ENCODE measurements around the gene CRADD. TPM values are rescaled to one million over a fixed set of nuclear protein-coding genes. Genes with fewer than 3 reads are reported as not detected.

Gene CRADD
- total RNA-seq, 2 experiments from 2014 or later = 7.0 to 11.3 TPM

- peaks cover 13% of the 10 kb centered on the region for H3K36me3 Mint-ChIP-seq (ENCODE audit: low read depth)
- POLR2A ChIA-PET = no interaction called here
- ATAC-seq (peak; percentile 91), DNase-seq (peak; percentile 72)
- H3K9me3 Mint-ChIP-seq = peaks cover 6% of the 10 kb centered on the region
- intact Hi-C loops (cut with micrococcal nuclease) = no loop called here
- peak overlapping the region; percentile 63 for H3K27ac Mint-ChIP-seq
- CTCF ChIA-PET = interaction anchor here (0.6 to 3.1 kb wide), 3 partner anchors 34 to 329 kb away, joined by 3 to 22 read pairs (median 3); no protein-coding TSS in a partner anchor
- no peak for TF ChIP-seq CTCF (IDR thresholded peaks at IDR 0.05)
- H3K27me3 Mint-ChIP-seq = no peaks in the 10 kb centered on the region
- peaks cover 38% of the 10 kb centered on the region for H3K4me1 Mint-ChIP-seq (ENCODE audit: low read depth)
- peak overlapping the region; percentile 35 for H3K4me3 Mint-ChIP-seq
Measured at GRCh38 chr12:93773122-93773871, 96.1 kb downstream of the CRADD start.

DNA sequence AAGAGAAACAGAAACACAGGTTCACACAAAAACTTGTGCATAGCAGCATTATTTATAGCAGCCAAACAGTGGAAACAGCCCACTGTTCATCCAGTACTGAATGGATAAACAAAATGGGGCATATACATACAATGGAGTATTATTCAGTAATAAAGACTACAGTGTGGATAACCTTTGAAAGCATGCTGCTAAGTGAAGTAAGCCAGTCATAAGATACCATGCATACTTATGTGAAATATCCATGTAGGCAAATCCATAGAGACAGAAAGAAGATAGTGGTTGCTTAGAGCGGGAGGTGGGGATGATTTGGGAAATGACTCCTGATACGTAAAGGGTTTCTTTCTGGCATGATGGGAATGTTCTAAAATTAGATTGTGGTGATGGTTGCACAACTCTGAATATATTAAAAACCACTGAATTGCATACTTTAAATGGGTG lies 99.4 kb downstream of the CRADD start:
- H3K27me3 Mint-ChIP-seq = no peaks in the 10 kb centered on the region
- no peak overlapping the region for H3K4me3 Mint-ChIP-seq
- no peak for TF ChIP-seq CTCF (IDR thresholded peaks at IDR 0.05)
- H3K9me3 Mint-ChIP-seq = peaks cover 11% of the 10 kb centered on the region
- POLR2A ChIA-PET = no interaction called here
- CTCF ChIA-PET = interaction anchor here (1.6 kb wide), 1 partner anchor 326 kb away, joined by 8 read pairs; no protein-coding TSS in a partner anchor
- peaks cover 56% of the 10 kb centered on the region for H3K4me1 Mint-ChIP-seq (ENCODE audit: low read depth)
- ATAC-seq (no peak), DNase-seq (no peak)
- intact Hi-C loops (cut with micrococcal nuclease) = no loop called here
- H3K27ac Mint-ChIP-seq = no peak overlapping the region
- peaks cover 28% of the 10 kb centered on the region for H3K36me3 Mint-ChIP-seq (ENCODE audit: low read depth)

DNA sequence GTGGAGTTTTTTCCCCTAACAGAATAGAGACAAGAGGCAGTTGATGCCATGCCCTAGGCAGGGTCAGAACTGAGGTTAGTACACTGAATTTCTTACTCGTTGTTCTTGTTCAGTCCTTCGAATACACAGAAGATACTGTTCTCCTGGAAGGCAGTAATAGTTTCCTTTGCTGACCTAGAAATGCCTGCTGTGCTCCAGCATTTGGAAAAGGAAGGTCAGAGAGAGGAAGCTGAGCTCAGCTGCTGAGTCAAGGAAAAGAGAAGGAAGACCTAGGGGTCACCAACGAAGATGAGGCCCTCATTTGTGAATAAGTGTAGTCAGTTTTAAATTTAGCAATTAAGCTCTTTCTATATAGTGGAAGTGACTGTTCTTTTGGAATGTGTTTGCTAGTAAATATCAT lies 100.1 kb downstream of the CRADD start:
- no peak for TF ChIP-seq CTCF (IDR thresholded peaks at IDR 0.05)
- Mint-ChIP-seq H3K4me1 (ENCODE audit: low read depth) (peaks cover 49% of the 10 kb centered on the region), H3K36me3 (ENCODE audit: low read depth) (peaks cover 28% of the 10 kb centered on the region), H3K27me3 (no peaks in the 10 kb centered on the region), H3K9me3 (peaks cover 11% of the 10 kb centered on the region), H3K4me3 (no peak overlapping the region), H3K27ac (no peak overlapping the region)
- CTCF ChIA-PET = interaction anchor here (1.3 to 1.6 kb wide), 2 partner anchors 10 to 325 kb away, joined by 4 to 8 read pairs; no protein-coding TSS in a partner anchor
- POLR2A ChIA-PET = no interaction called here
- intact Hi-C loops (cut with micrococcal nuclease) = no loop called here
- ATAC-seq (no peak), DNase-seq (no peak)

DNA sequence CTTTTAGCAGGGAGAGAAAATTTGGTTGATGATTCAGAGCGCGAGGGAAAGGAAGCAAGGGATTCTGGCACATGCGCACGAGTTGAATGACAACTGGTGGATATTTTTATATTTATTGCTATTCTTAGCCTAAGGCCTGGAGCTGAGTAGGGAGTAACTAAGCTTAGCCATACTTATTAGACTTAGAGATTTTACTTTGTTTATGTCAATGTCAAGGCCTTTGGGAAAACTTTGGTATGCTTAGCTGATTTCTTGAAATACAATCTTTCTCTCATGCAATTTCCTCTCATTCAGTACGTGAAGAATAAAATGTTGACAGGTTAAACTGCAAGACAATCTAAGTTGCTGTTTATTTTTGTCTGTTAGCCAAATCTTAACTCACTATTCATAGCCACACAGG lies 101.1 kb downstream of the CRADD start:
- no peak for TF ChIP-seq CTCF (IDR thresholded peaks at IDR 0.05)
- Mint-ChIP-seq H3K27me3 (no peaks in the 10 kb centered on the region), H3K27ac (no peak overlapping the region), H3K36me3 (ENCODE audit: low read depth) (peaks cover 25% of the 10 kb centered on the region), H3K4me1 (ENCODE audit: low read depth) (peaks cover 44% of the 10 kb centered on the region), H3K9me3 (peaks cover 8% of the 10 kb centered on the region), H3K4me3 (no peak overlapping the region)
- ATAC-seq (no peak), DNase-seq (no peak)
- CTCF ChIA-PET = interaction anchor here (1.3 to 1.6 kb wide), 2 partner anchors 12 to 324 kb away, joined by 4 to 8 read pairs; no protein-coding TSS in a partner anchor
- POLR2A ChIA-PET = interaction anchor here (0.6 kb wide), 1 partner anchor 190 kb away, joined by 3 read pairs; no protein-coding TSS in a partner anchor
- intact Hi-C loops (cut with micrococcal nuclease) = no loop called here

DNA sequence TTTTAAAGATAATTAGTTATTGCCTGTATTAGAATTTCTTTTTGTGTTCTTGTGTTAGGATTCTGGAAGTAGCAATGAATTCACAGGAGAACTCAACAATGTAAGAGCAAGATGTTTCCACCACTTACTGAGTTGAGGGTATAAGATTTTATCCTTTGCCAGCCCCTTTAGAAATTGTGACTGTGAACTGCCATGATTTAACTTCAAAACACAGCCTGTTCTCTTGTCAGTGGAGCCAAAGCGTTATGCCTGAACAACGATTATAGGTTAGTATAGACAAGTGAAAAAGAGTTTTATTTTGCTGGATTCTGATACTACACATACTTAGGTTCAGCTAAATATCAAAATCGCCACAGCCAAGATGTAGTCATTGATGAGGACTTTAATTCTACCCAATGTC lies 101.6 kb downstream of the CRADD start:
- H3K4me3 Mint-ChIP-seq = no peak overlapping the region
- POLR2A ChIA-PET = no interaction called here
- ATAC-seq (no peak), DNase-seq (no peak)
- CTCF ChIA-PET = no interaction called here
- no peak for TF ChIP-seq CTCF (IDR thresholded peaks at IDR 0.05)
- peaks cover 5% of the 10 kb centered on the region for H3K9me3 Mint-ChIP-seq
- no peak overlapping the region for H3K27ac Mint-ChIP-seq
- H3K27me3 Mint-ChIP-seq = no peaks in the 10 kb centered on the region
- H3K36me3 Mint-ChIP-seq (ENCODE audit: low read depth) = peaks cover 22% of the 10 kb centered on the region
- intact Hi-C loops (cut with micrococcal nuclease) = no loop called here
- peaks cover 43% of the 10 kb centered on the region for H3K4me1 Mint-ChIP-seq (ENCODE audit: low read depth)
